SH-SY5Y (cell line): ENCODE measurements around the gene TM9SF4.

ENCODE experiments used
- GATA2 ChIP-seq: IDR thresholded peaks from 2 replicates; pipeline ENCODE4 v1.6.1; 2011; ENCODE audit warnings: mild to moderate bottlenecking, low read depth, low read length
- GATA3 ChIP-seq: IDR thresholded peaks from 2 replicates; pipeline ENCODE4 v1.6.1; 2011; ENCODE audit warnings: low read depth, mild to moderate bottlenecking, low read length, moderate library complexity

DNA sequence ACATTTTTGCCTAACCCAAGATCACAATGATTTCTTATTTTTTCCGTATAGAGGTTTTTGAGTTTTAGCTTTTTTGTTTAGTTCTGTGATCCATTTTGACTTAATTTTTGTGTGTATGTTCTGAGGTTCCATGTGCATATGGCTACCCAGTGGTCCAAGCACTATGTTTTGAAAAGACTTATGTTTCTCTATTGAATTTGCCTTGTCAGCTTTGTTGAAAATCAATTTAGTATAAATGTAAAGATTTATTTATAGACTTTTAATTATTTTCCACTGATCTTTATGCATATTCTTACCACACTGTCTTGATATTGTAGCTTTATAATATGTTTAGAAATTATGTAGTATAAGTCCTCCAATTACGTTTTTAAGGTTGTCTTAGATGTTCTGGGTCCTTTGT lies 10.2 kb downstream of the TM9SF4 start:
- no peak for TF ChIP-seq GATA2
- TF ChIP-seq GATA3, result no peak
